ENCODE measurements around the gene ADK. TPM values are rescaled to one million over a fixed set of nuclear protein-coding genes. Genes with fewer than 3 reads are reported as not detected.
A peak's percentile ranks its signal among the peaks of the same experiment; 100 is the strongest.
"Not testable (repeated sequence)": the region's sequence is repeated elsewhere in the genome, so short reads cannot be mapped to it uniquely, and the experiment has no call there.

The ADK gene
- total and polyA plus RNA-seq, 7 donors, result 17.8 to 32.3 (median 23.6) TPM

- TF ChIP-seq CTCF (IDR thresholded peaks at IDR 0.05), result no peak
- peaks cover 9% of the 10 kb centered on the region for H3K4me1 ChIP-seq
- 91 to 95% (median 91%) methylated on average over 5 of the region's 5 CpGs for WGBS, 3 donors
- DNase-seq (no peak), ATAC-seq (no peak)
- H3K27ac ChIP-seq, result no peak overlapping the region
- H3K4me3 ChIP-seq, result no peak overlapping the region
- H3K36me3 ChIP-seq (ENCODE audit: insufficient read depth in 1 of 2, low read depth in 1 of 2), result peaks cover 8 to 60% of the 10 kb centered on the region in 2 donors
- intact Hi-C loops (cut with DNase I), result no loop called here
- H3K27me3 ChIP-seq (ENCODE audit: insufficient read depth in 3 of 3, low read length in 2 of 3), result no peaks in the 10 kb centered on the region
- H3K9me3 ChIP-seq, result no peaks in the 10 kb centered on the region
These were observed 13.0 kb upstream of the ADK start for GRCh38 chr10:74137992-74138391.

GRCh38 chr10:74138596-74138995, 12.4 kb upstream of the ADK start:
- H3K4me1 ChIP-seq; ATAC-seq; H3K9me3 ChIP-seq; DNase-seq; H3K27ac ChIP-seq; H3K4me3 ChIP-seq; intact Hi-C loops (cut with DNase I); H3K27me3 ChIP-seq (ENCODE audit: insufficient read depth in 3 of 3, low read length in 2 of 3): not testable (repeated sequence)
- 96 to 98% (median 97%) methylated on average over 5 of the region's 5 CpGs for WGBS, 3 donors
- peaks cover 8 to 54% of the 10 kb centered on the region in 2 donors for H3K36me3 ChIP-seq (ENCODE audit: insufficient read depth in 1 of 2, low read depth in 1 of 2)

GRCh38 chr10:74139981-74140380, 11.0 kb upstream of the ADK start:
- intact Hi-C loops (cut with DNase I), result loop anchor here in 1 of 2 donors (5.0 kb wide), 1 partner anchor 53 kb away; no protein-coding TSS in a partner anchor
- Histone ChIP-seq H3K27me3 (ENCODE audit: insufficient read depth in 3 of 3, low read length in 2 of 3) (no peaks in the 10 kb centered on the region), H3K9me3 (no peaks in the 10 kb centered on the region), H3K36me3 (ENCODE audit: insufficient read depth in 1 of 2, low read depth in 1 of 2) (peaks cover 8 to 40% of the 10 kb centered on the region in 2 donors), H3K27ac (no peak overlapping the region), H3K4me1 (peaks cover 2% of the 10 kb centered on the region), H3K4me3 (no peak overlapping the region)
- 94 to 96% (median 95%) methylated on average over 17 to 18 of the region's 18 CpGs for WGBS, 3 donors
- peak in 3 of 4 donors; percentile 15 to 23 (median 19) for ATAC-seq
- no peak for DNase-seq
- no peak for TF ChIP-seq CTCF (IDR thresholded peaks at IDR 0.05)

GRCh38 chr10:74140553-74140952, 10.5 kb upstream of the ADK start:
- 82 to 89% (median 84%) methylated on average over 2 of the region's 2 CpGs for WGBS, 3 donors
- Histone ChIP-seq H3K4me3 (no peak overlapping the region), H3K27me3 (ENCODE audit: insufficient read depth in 3 of 3, low read length in 2 of 3) (no peaks in the 10 kb centered on the region), H3K36me3 (ENCODE audit: insufficient read depth in 1 of 2, low read depth in 1 of 2) (peaks cover 8 to 35% of the 10 kb centered on the region in 2 donors), H3K4me1 (peaks cover 8% of the 10 kb centered on the region), H3K9me3 (no peaks in the 10 kb centered on the region), H3K27ac (no peak overlapping the region)
- ATAC-seq (no peak), DNase-seq (no peak)
- TF ChIP-seq CTCF (IDR thresholded peaks at IDR 0.05), result no peak
- intact Hi-C loops (cut with DNase I), result loop anchor here in 1 of 2 donors (5.0 kb wide), 1 partner anchor 53 kb away; no protein-coding TSS in a partner anchor

- Histone ChIP-seq H3K36me3 (ENCODE audit: insufficient read depth in 1 of 2, low read depth in 1 of 2) (peaks cover 0 to 31% of the 10 kb centered on the region in 2 donors), H3K27me3 (ENCODE audit: insufficient read depth in 3 of 3, low read length in 2 of 3) (no peaks in the 10 kb centered on the region), H3K27ac (no peak overlapping the region), H3K4me1 (peaks cover 26% of the 10 kb centered on the region), H3K4me3 (no peak overlapping the region), H3K9me3 (no peaks in the 10 kb centered on the region)
- no peak for ATAC-seq
- no peak for TF ChIP-seq CTCF (IDR thresholded peaks at IDR 0.05)
- no peak for DNase-seq
- 5 to 11% (median 6%) methylated on average over 2 of the region's 2 CpGs for WGBS, 3 donors
- intact Hi-C loops (cut with DNase I), result no loop called here
These were observed 5.9 kb upstream of the ADK start for GRCh38 chr10:74145133-74145532.

GRCh38 chr10:74146980-74147379, 4.0 kb upstream of the ADK start:
- Histone ChIP-seq H3K4me1 (peaks cover 27% of the 10 kb centered on the region), H3K36me3 (ENCODE audit: insufficient read depth in 1 of 2, low read depth in 1 of 2) (peaks cover 0 to 30% of the 10 kb centered on the region in 2 donors)
- H3K9me3 ChIP-seq; ATAC-seq; intact Hi-C loops (cut with DNase I); DNase-seq; H3K4me3 ChIP-seq; H3K27me3 ChIP-seq (ENCODE audit: insufficient read depth in 3 of 3, low read length in 2 of 3); H3K27ac ChIP-seq: not testable (repeated sequence)
- 94 to 97% (median 94%) methylated on average over 10 of the region's 10 CpGs for WGBS, 3 donors
